ENCODE results near the gene PSME3. TPM values are rescaled to one million over a fixed set of nuclear protein-coding genes. Genes with fewer than 3 reads are reported as not detected.
A peak's percentile ranks its signal among the peaks of the same experiment; 100 is the strongest.

PSME3 gene
- total and polyA plus RNA-seq, 9 of the 15 experiments (the other 6 are each of a cell fraction or from before 2014, with no cell fraction given) = 31.2 to 275 (median 141) TPM

GRCh38 chr17:42798383-42799380, 34.5 kb upstream of the PSME3 start, which contains the start of the genes CNTD1 and COA3:
TSS of gene CNTD1 (plus strand) at chr17:42798861. CDS start at chr17:42799068, 207 bp downstream.
TSS of gene COA3 (minus strand) at chr17:42798704. CDS start at chr17:42798681, 23 bp downstream.
- H3K4me1 ChIP-seq (replicated peaks in 1 of 2; ENCODE audit: control insufficient read depth in 2 of 2, insufficient read depth in 2 of 2, low read length in 2 of 2) = peaks cover 23 to 36% of the 10 kb centered on the region in 2 experiments
- H3K9me3 ChIP-seq (replicated peaks; ENCODE audit: control insufficient read depth, insufficient read depth, low read depth, low read length) = no peaks in the 10 kb centered on the region
- no TSS peak for BruUV-seq (replicated peaks)
- H3K27ac ChIP-seq (ENCODE audit: extremely low read depth, low read depth, low read length) = peak within 1 kb of the TSS; percentile 68
- DNase-seq (ENCODE audit: extremely low read depth in 1 of 4, low spot score in 3 of 4) (peak; percentile 87 to 91 (median 90)), FAIRE-seq (peak; percentile 92), ATAC-seq (peak; percentile 98)
- H3K4me3 ChIP-seq = peak within 1 kb of the TSS; percentile 73
- H3K27me3 ChIP-seq (ENCODE audit: control insufficient read depth in 2 of 2, insufficient read depth in 2 of 2, low read length in 2 of 2) = no peaks in the 10 kb centered on the region
- H2AFZ ChIP-seq (ENCODE audit: low read depth, low read length) = peak within 1 kb of the TSS; percentile 96
- ChIA-PET POLR2A (interaction anchor here (0.6 to 6.4 kb wide), 9 partner anchors 12 to 220 kb away, joined by 3 to 47 read pairs (median 4); partner anchors contain the start of genes AOC3, BECN1 and WNK4), CTCF (ENCODE audit: low intra/inter-chr PET ratio) (no interaction called here)
- no peaks in the 10 kb centered on the region for H4K20me1 ChIP-seq (replicated peaks; ENCODE audit: control insufficient read depth, insufficient read depth, low read length)
- H3K79me2 ChIP-seq (ENCODE audit: control insufficient read depth, insufficient read depth, low read length) = peaks cover 17% of the 10 kb centered on the region
- in situ Hi-C loops (cut with MboI) = no loop called here
- H3K9me1 ChIP-seq (ENCODE audit: control insufficient read depth, insufficient read depth, low read length) = no peaks in the 10 kb centered on the region
- peaks cover 30% of the 10 kb centered on the region; the same call in 2 of the 3 replicates for H3K36me3 ChIP-seq (ENCODE audit: control insufficient read depth, insufficient read depth, low read length)
- H3K4me2 ChIP-seq (ENCODE audit: insufficient read depth, low read length) = peak within 1 kb of the TSS; percentile 94
- intact Hi-C loops (cut with micrococcal nuclease) = no loop called here
- WGBS (ENCODE audit: insufficient coverage, low coverage, missing lambda C conversion rate) = 27% methylated on average over 59 of the region's 66 CpGs
- H3K9ac ChIP-seq (ENCODE audit: insufficient read depth in 1 of 2, low read depth in 2 of 2, low read length in 2 of 2) = peak within 1 kb of the TSS; percentile 84 to 99
- TF ChIP-seq EZH2 (IDR thresholded peaks at IDR 0.05; ENCODE audit: borderline replicate concordance, low read depth, low read length) (no peak), CBFB (CRISPR knock-in tag; IDR thresholded peaks at IDR 0.05) (peak; percentile 29; the same call in 1 of the 2 replicates), FOXK2 (conservative IDR thresholded peaks at IDR 0.05 in 1 of 2, IDR thresholded peaks at IDR 0.05 in 1 of 2; ENCODE audit: low read depth in 2 of 2) (peak; percentile 92 to 94), MIER1 (IDR thresholded peaks at IDR 0.05; ENCODE audit: low read depth) (peak; percentile 65; the same call in 1 of the 2 replicates), NR2C2 (CRISPR knock-in tag; IDR thresholded peaks at IDR 0.05) (peak; percentile 50; the same call in 1 of the 2 replicates), NR2C2 (tag; IDR thresholded peaks at IDR 0.05) (peak; percentile 91), FOXK1 (CRISPR knock-in tag; IDR thresholded peaks at IDR 0.05; ENCODE audit: borderline replicate concordance) (peak; percentile 17; the same call in 1 of the 2 replicates), ZBTB43 (CRISPR knock-in tag; IDR thresholded peaks at IDR 0.05) (no peak), C11orf30 (IDR thresholded peaks at IDR 0.05; ENCODE audit: low read depth) (peak; percentile 87), PRDM10 (IDR thresholded peaks at IDR 0.05; ENCODE audit: partially characterized antibody) (peak; percentile 1), PHF20 (IDR thresholded peaks at IDR 0.05; ENCODE audit: partially characterized antibody) (peak; percentile 91)
- TF ChIP-seq, protein P1, sequence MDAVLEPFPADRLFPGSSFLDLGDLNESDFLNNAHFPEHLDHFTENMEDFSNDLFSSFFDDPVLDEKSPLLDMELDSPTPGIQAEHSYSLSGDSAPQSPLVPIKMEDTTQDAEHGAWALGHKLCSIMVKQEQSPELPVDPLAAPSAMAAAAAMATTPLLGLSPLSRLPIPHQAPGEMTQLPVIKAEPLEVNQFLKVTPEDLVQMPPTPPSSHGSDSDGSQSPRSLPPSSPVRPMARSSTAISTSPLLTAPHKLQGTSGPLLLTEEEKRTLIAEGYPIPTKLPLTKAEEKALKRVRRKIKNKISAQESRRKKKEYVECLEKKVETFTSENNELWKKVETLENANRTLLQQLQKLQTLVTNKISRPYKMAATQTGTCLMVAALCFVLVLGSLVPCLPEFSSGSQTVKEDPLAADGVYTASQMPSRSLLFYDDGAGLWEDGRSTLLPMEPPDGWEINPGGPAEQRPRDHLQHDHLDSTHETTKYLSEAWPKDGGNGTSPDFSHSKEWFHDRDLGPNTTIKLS (IDR thresholded peaks at IDR 0.05; ENCODE audit: borderline replicate concordance, low read depth) = peak; percentile 86

All from K562 (cell line).